Diencephalon (tissue), 1 donor: ENCODE results near the gene POLE4. TPM values are rescaled to one million over a fixed set of nuclear protein-coding genes. Genes with fewer than 3 reads are reported as not detected.

Experiments used
- total RNA-seq: library from RNA; depleted of rRNA; stranded (reverse); fragments of >200 nt; gene quantifications from one replicate; pipeline ENCODE4 v1.2.3, GENCODE V29; 2014

POLE4 gene
- 17.8 TPM for total RNA-seq

GRCh38 chr2:74958274-74959105 is at the start of gene POLE4:
Gene POLE4, plus strand, starts transcription at chr2:74958643. Its CDS starts 37 bp downstream, at chr2:74958680.

Other genes starting within 250 kb of the POLE4 start
- gene HK2, start 124.5 kb upstream of the POLE4 start, total RNA-seq = 4.2 TPM
- 7.4 TPM for gene TACR1, start 240.9 kb downstream of the POLE4 start, total RNA-seq